MCF 10A (cell line): Measurements from ENCODE around the gene RABGAP1L. TPM values are rescaled to one million over a fixed set of nuclear protein-coding genes. Genes with fewer than 3 reads are reported as not detected.

Experiments
- BruUV-seq: library from RNA; stranded (reverse); fragments of 400-500 nt; replicated peaks from 2 replicates; lab custom pipeline; 2021; lab: Mats Ljungman, UMichigan
- CTCF ChIA-PET: fragments of 300-600 bp; sonication (Branson Sonifier 250); formaldehyde crosslinking; extraction: SDS; loops from one replicate; lab custom pipeline; 2021; ENCODE audit warnings: antibody characterized with exemption, inconsistent platforms; lab: Yijun Ruan, JAX
- POLR2A ChIA-PET: fragments of 300-600, 350-650 bp; sonication (Branson Sonifier 250); formaldehyde crosslinking; extraction: SDS; loops from one replicate; lab custom pipeline; 2020; ENCODE audit warnings: antibody characterized with exemption, inconsistent platforms; lab: Yijun Ruan, JAX
- DNase-seq: peaks from one replicate; pipeline ENCODE4 v3.0.0-alpha.2; 2018; ENCODE audit not compliant: unreplicated experiment
- H3K27ac Mint-ChIP-seq: one replicate; pipeline ENCODE4 v1.8.0; 2022; ENCODE audit warnings: mild to moderate bottlenecking, low read depth, mixed read lengths; ENCODE audit not compliant: unreplicated experiment
- H3K27me3 Mint-ChIP-seq: one replicate; pipeline ENCODE4 v1.8.0; 2022; ENCODE audit warnings: mixed read lengths; ENCODE audit not compliant: insufficient read depth, unreplicated experiment
- H3K36me3 Mint-ChIP-seq: one replicate; pipeline ENCODE4 v1.8.0; 2022; ENCODE audit warnings: mild to moderate bottlenecking, moderate library complexity, mixed read lengths; ENCODE audit not compliant: insufficient read depth, unreplicated experiment
- H3K4me1 Mint-ChIP-seq: one replicate; pipeline ENCODE4 v1.8.0; 2022; ENCODE audit warnings: mixed read lengths; ENCODE audit not compliant: insufficient read depth, unreplicated experiment
- H3K4me3 Mint-ChIP-seq: one replicate; pipeline ENCODE4 v1.8.0; 2022; ENCODE audit warnings: mild to moderate bottlenecking, moderate library complexity, mixed read lengths; ENCODE audit not compliant: unreplicated experiment
- H3K9me3 Mint-ChIP-seq: one replicate; pipeline ENCODE4 v1.8.0; 2022; ENCODE audit warnings: mixed read lengths; ENCODE audit not compliant: unreplicated experiment
- intact Hi-C: fragments of 100-400 bp; cut with micrococcal nuclease; formaldehyde crosslinking; loops from 2 replicates; pipeline ENCODE4 v1.14.1; 2022
- total RNA-seq: library from RNA; stranded (reverse); gene quantifications from 2 replicates; pipeline ENCODE4 v1.2.3, GENCODE V29; 2022
- TF ChIP-seq, protein P1 (sequence below): fragments of 200-600 bp; IDR thresholded peaks from one replicate; pipeline ENCODE4 v1.8.0; 2022; ENCODE audit warnings: antibody characterized with exemption, mild to moderate bottlenecking; ENCODE audit not compliant: unreplicated experiment

RABGAP1L gene
- total RNA-seq, 1 experiment from 2014 or later: 18.2 TPM

DNA sequence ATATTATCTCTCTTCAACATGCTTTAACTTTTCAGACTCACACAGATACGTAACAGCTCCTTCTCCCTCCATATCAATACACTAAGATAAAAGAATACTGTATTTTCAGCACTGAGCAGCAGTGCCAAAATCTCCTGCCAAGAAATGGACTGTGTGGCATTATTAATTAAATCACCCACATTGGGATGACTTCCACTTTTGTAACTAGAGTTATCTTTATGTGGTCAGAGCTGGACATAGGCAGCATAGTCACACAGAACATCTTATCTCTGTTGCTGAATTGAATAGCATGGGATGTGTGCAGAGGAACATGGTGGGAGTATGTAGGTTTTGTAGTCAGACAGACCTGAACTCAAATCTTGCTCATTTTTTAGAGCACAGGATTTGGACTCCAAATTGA lies 799.1 kb downstream of the RABGAP1L start:
- Mint-ChIP-seq H3K4me1 (peaks cover under 1% of the 10 kb centered on the region), H3K9me3 (no peaks in the 10 kb centered on the region), H3K36me3 (no peaks in the 10 kb centered on the region), H3K4me3 (no peak overlapping the region), H3K27me3 (no peaks in the 10 kb centered on the region), H3K27ac (no peak overlapping the region)
- POLR2A ChIA-PET: interaction anchor here (0.6 to 0.7 kb wide), 2 partner anchors 64 to 168 kb away, joined by 3 read pairs; no protein-coding TSS in a partner anchor
- no peak for DNase-seq
- CTCF ChIA-PET: interaction anchor here (1.0 to 1.9 kb wide), 2 partner anchors 25 to 41 kb away, joined by 3 to 6 read pairs; no protein-coding TSS in a partner anchor
- no TSS peak for BruUV-seq
- TF ChIP-seq, protein P1, sequence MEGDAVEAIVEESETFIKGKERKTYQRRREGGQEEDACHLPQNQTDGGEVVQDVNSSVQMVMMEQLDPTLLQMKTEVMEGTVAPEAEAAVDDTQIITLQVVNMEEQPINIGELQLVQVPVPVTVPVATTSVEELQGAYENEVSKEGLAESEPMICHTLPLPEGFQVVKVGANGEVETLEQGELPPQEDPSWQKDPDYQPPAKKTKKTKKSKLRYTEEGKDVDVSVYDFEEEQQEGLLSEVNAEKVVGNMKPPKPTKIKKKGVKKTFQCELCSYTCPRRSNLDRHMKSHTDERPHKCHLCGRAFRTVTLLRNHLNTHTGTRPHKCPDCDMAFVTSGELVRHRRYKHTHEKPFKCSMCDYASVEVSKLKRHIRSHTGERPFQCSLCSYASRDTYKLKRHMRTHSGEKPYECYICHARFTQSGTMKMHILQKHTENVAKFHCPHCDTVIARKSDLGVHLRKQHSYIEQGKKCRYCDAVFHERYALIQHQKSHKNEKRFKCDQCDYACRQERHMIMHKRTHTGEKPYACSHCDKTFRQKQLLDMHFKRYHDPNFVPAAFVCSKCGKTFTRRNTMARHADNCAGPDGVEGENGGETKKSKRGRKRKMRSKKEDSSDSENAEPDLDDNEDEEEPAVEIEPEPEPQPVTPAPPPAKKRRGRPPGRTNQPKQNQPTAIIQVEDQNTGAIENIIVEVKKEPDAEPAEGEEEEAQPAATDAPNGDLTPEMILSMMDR: no peak
- intact Hi-C loops: no loop called here

DNA sequence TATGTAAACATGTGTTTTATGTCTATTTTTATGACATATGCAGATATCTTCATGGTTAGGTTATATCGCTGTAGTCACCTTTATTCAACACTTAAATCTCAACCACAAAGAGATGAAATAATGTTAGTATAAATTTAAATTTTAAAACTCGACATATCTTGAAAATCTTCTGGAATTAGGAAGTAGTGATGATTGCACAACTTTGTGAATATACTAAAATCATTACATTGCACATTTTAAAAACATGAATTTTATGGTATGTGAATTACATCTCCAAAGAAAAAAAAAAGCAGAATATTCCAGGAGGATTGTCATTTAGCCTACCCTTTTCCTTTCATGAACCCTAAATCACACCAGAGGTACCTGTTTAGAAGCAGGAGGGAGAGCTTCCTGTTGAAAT lies 801.0 kb downstream of the RABGAP1L start:
- POLR2A ChIA-PET: no interaction called here
- peaks cover 5% of the 10 kb centered on the region for H3K36me3 Mint-ChIP-seq
- H3K4me3 Mint-ChIP-seq: no peak overlapping the region
- intact Hi-C loops: no loop called here
- CTCF ChIA-PET: no interaction called here
- no peak overlapping the region for H3K27ac Mint-ChIP-seq
- no TSS peak for BruUV-seq
- H3K4me1 Mint-ChIP-seq: peaks cover 19% of the 10 kb centered on the region
- no peak for DNase-seq
- H3K27me3 Mint-ChIP-seq: no peaks in the 10 kb centered on the region
- TF ChIP-seq, protein P1: no peak
- H3K9me3 Mint-ChIP-seq: no peaks in the 10 kb centered on the region

DNA sequence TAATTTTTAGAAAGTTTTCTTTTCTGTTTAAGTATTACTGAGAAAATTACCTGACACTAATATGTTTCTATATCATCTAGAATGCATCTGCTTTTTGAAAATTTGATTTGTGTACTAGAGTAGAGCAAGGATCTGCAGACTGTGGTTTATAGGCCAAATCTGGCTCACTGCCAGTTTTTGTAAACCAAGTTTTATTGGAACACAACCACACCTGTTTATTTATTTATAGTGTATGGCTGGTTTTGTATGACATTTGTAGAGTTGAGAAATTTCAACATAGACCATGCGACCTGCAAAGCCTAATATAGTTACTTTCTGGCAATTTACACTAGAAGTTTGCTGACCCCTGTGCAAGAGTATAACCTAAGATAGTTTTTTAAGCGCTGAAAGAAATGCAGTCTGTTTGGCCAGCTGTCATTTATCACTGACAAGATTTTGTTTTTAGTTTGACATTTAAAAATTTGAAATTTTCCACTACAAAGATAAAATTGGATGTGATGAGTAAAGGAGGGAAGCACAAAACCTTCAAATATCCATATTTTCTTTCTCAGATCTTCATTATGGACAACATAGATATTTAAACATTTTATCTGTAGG lies 804.3 kb downstream of the RABGAP1L start:
- TF ChIP-seq, protein P1: no peak
- intact Hi-C loops: no loop called here
- H3K27me3 Mint-ChIP-seq: no peaks in the 10 kb centered on the region
- ChIA-PET CTCF (interaction anchor here (0.6 to 6.6 kb wide), 5 partner anchors 15 to 188 kb away, joined by 3 to 40 read pairs (median 5); no protein-coding TSS in a partner anchor), POLR2A (interaction anchor here (0.7 to 5.5 kb wide), 8 partner anchors 9 to 164 kb away, joined by 3 to 35 read pairs (median 4); partner anchors contain the start of gene CACYBP)
- peaks cover 5% of the 10 kb centered on the region for H3K36me3 Mint-ChIP-seq
- peak; percentile 57 for DNase-seq
- peaks cover 20% of the 10 kb centered on the region for H3K4me1 Mint-ChIP-seq
- H3K27ac Mint-ChIP-seq: peak overlapping the region; percentile 18
- BruUV-seq: no TSS peak
- H3K4me3 Mint-ChIP-seq: no peak overlapping the region
- no peaks in the 10 kb centered on the region for H3K9me3 Mint-ChIP-seq

DNA sequence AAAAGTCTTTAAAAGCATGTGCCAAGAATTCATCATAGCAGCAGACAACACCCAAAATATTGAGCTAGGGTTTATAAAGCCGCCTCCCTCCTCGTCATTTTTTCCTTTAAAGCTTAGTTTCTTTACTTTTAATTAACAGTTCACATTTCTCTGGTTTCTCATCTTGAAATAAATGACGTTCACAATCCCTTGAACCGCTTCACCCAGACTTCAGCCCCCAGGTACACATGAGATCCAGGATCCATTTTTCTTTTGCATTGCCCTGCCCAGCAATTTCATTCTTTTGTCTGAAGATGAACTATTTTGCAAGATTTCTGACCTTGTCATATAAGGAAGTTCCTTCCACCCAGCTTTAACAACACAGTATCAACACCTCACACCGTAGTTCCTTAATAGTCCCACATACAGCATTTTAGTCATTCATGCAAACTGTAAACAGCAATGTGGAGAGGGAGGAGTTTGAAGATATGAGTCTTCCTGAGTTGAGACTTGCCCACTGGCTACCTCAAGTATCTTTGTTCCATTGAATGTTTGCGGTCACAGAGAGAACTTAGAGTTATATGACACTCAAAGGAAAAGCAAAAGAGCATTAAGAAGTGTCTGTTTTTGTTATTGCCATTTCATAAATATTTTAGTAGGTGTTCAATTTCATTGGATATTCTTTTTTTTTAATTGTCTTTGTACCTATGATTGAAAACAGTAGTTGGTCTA lies 805.1 kb downstream of the RABGAP1L start:
- peak; percentile 53 for DNase-seq
- no TSS peak for BruUV-seq
- H3K36me3 Mint-ChIP-seq: peaks cover 5% of the 10 kb centered on the region
- no peaks in the 10 kb centered on the region for H3K27me3 Mint-ChIP-seq
- CTCF ChIA-PET: interaction anchor here (0.6 to 6.6 kb wide), 5 partner anchors 15 to 188 kb away, joined by 3 to 40 read pairs (median 5); no protein-coding TSS in a partner anchor
- H3K27ac Mint-ChIP-seq: peak overlapping the region; percentile 18
- H3K4me1 Mint-ChIP-seq: peaks cover 26% of the 10 kb centered on the region
- no peak overlapping the region for H3K4me3 Mint-ChIP-seq
- TF ChIP-seq, protein P1: no peak
- POLR2A ChIA-PET: interaction anchor here (0.7 to 5.5 kb wide), 6 partner anchors 10 to 165 kb away, joined by 3 to 35 read pairs (median 4); partner anchors contain the start of gene CACYBP
- no peaks in the 10 kb centered on the region for H3K9me3 Mint-ChIP-seq
- intact Hi-C loops: no loop called here
